Measurements from ENCODE around the gene MOB3B. TPM values are rescaled to one million over a fixed set of nuclear protein-coding genes. Genes with fewer than 3 reads are reported as not detected.

The MOB3B gene
- total and polyA plus RNA-seq, 10 of the 15 experiments (the other 5 are each of a cell fraction or from before 2014, with no cell fraction given) = 0.44 to 2.7 (median 0.91) TPM

- TF ChIP-seq CREB1 (IDR thresholded peaks at IDR 0.05; ENCODE audit: low read depth) (no peak), ZZZ3 (IDR thresholded peaks at IDR 0.05; ENCODE audit: control insufficient read depth, insufficient read length, low read depth) (no peak), RB1 (IDR thresholded peaks at IDR 0.05; ENCODE audit: borderline replicate concordance) (no peak), BMI1 (IDR thresholded peaks at IDR 0.05; ENCODE audit: borderline replicate concordance) (no peak), ZBTB33 (IDR thresholded peaks at IDR 0.05) (no peak), SPI1 (IDR thresholded peaks at IDR 0.05; ENCODE audit: borderline replicate concordance, insufficient read depth, low read depth, low read length) (no peak), IKZF2 (IDR thresholded peaks at IDR 0.05) (no peak), PAX5 (IDR thresholded peaks at IDR 0.05; ENCODE audit: borderline replicate concordance, low read depth, low read length) (no peak), YBX1 (IDR thresholded peaks at IDR 0.05) (no peak), SMAD1 (IDR thresholded peaks at IDR 0.05; ENCODE audit: low read depth, partially characterized antibody) (no peak), SMAD5 (IDR thresholded peaks at IDR 0.05; ENCODE audit: low read depth) (no peak)
- no peak overlapping the region for H3K4me2 ChIP-seq (ENCODE audit: control insufficient read depth, insufficient read depth)
- no peaks in the 10 kb centered on the region for H3K79me2 ChIP-seq (ENCODE audit: control insufficient read depth, insufficient read depth, low read length)
- ChIA-PET SMC1A (ENCODE audit: uncharacterized antibody, unreplicated experiment) (interaction anchor here (1.6 to 2.3 kb wide), 3 partner anchors 19 to 209 kb away, joined by 5 to 8 read pairs (median 6); no protein-coding TSS in a partner anchor), RAD21 (ENCODE audit: unreplicated experiment) (no interaction called here), CTCF (interaction anchor here (0.7 to 4.9 kb wide), 4 partner anchors 12 to 210 kb away, joined by 3 to 28 read pairs (median 4); partner anchors contain the start of gene MOB3B), POLR2A (interaction anchor here (1.1 kb wide), 1 partner anchor 21 kb away, joined by 3 read pairs; no protein-coding TSS in a partner anchor)
- no peak overlapping the region for H3K27ac ChIP-seq (ENCODE audit: control insufficient read depth, insufficient read depth)
- in situ Hi-C loops (cut with MboI) = no loop called here
- ATAC-seq = no peak
- peaks cover 10% of the 10 kb centered on the region for H3K4me1 ChIP-seq (ENCODE audit: control insufficient read depth, insufficient read depth, low read length)
- H3K9ac ChIP-seq (ENCODE audit: control insufficient read depth, insufficient read depth, low read length) = no peak overlapping the region
- 100% methylated on average over 2 of the region's 2 CpGs for WGBS (ENCODE audit: insufficient coverage, insufficient replicate concordance, low lambda C conversion rate, missing lambda C conversion rate)
- no peaks in the 10 kb centered on the region for H3K9me3 ChIP-seq (replicated peaks; ENCODE audit: control insufficient read depth, insufficient read depth, low read length)
- intact Hi-C loops (cut with micrococcal nuclease; ENCODE audit: unreplicated experiment) = no loop called here
- no peak for DNase-seq (ENCODE audit: low read depth, low spot score)
- no peak for FAIRE-seq
- H3K4me3 ChIP-seq = no peak overlapping the region
- BruUV-seq (replicated peaks) = no TSS peak
- no peaks in the 10 kb centered on the region for H3K27me3 ChIP-seq (replicated peaks in 1 of 2; ENCODE audit: control insufficient read depth in 2 of 2, insufficient read depth in 2 of 2, low read length in 1 of 2)
- no peaks in the 10 kb centered on the region; a peak in 1 of 4 replicates for H3K36me3 ChIP-seq (ENCODE audit: control insufficient read depth in 2 of 2, insufficient read depth in 2 of 2, low read length in 1 of 2)
- no peak overlapping the region for H2AFZ ChIP-seq (ENCODE audit: control insufficient read depth, low read depth, low read length)
- H4K20me1 ChIP-seq (ENCODE audit: control insufficient read depth, insufficient read depth) = no peaks in the 10 kb centered on the region
These were observed 12.9 kb upstream of the MOB3B start for GRCh38 chr9:27542508-27542907.

Measured in GM12878 (cell line).